NCI-H2029 treated with DMSO at 0.1 percent for 48 hours (cell line): ENCODE results near the gene RPS17.

ENCODE experiments used
- DNase-seq: peaks from one replicate; lab custom pipeline; 2025; lab: John Stamatoyannopoulos, UW

The RPS17 gene

DNA sequence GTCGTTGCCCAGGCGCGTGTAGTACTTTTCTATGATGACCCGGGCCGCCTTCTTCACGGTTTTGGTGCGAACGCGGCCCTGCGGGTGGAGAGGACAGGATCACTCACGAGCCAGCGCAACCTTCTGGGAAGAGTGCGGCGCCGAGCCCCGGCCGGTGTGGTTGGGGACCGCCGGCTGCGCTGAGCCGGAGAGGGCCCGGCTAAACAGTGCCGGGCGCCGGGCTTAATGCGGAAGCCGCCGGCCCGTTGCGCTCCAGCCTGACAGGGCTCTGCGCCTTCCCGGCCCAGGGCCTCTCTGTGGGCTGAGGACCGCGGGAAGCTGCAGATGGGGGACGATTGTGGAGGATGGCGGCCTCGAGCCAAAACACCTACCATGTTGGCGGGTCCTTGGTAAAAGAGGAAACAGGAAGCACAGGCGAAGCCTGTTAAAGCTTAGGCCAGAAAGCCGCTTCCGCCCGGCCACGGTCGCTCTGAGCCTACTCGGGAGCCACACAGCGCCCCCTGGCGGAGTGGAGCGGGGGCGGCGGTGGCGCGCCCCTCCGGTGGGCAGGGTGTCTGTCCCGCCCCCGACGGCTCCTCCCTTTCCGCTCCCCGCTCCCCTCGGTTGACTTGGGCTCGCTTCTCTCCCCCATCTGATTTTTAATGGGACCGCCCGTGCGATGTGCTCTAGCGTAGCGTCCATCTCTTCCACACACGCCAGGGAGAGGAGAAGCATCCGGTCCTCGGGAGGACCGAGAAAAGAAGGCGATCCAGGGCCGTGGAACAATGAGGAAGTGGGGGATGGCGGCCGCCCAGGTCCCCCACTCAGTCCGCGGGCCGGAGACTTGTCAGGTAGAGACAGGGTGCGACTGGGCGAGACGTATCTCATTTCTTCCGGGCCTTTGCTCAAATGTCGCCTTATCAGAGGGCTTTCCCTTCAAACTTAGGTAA is at the start of gene RPS17:
Gene RPS17 (minus strand): TSS at position 403 of the 929 bp plus-strand sequence. CDS start 29 bp downstream, at position 374.
- no peak for DNase-seq

DNA sequence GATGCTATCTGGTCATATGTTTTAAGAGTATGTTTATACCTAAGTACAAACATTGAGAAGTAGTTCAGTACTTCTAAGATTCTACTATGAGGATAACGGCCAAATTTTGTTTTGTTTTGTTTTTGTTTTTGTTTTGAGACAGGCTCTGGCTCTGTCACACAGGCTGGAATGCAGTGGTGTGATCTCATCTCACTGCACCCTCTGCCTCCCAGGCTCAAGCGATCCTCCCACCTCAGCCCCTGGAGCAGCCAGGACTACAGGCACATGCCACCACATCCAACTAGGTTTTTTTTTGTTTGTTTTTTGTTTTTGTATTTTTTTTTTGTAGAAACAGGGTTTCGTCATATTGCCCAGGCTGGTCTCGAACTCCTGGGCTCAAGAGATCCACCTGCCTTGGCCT is 47.5 kb upstream of the RPS17 start:
- no peak for DNase-seq

- DNase-seq: no peak
Measured at GRCh38 chr15:82585072-82585471, 44.8 kb upstream of the RPS17 start.

GRCh38 chr15:82580713-82581112 is 40.5 kb upstream of the RPS17 start:
- no peak for DNase-seq

GRCh38 chr15:82575335-82575734 is 35.1 kb upstream of the RPS17 start:
- no peak for DNase-seq

DNA sequence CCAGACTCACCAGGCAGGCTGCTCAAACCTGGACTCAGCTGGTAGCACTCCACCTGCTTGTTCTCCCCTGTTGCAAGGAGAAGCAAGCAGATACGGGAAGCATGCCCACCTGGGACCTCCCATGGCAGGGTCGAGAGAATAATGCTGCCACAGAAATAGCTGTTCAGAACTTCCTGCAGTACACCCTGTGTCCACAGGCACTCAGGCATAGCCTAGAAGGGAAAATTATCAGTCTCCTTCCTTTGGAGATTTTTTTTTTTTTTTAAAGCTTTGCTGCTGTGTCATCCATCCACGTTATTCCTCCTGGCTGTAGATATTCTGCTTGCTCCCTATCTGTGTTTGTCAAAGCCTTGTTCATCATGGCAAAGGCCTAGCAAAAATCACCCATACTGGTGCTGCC is 32.7 kb upstream of the RPS17 start:
- no peak for DNase-seq

- DNase-seq: no peak
Measured at GRCh38 chr15:82572311-82572710, 32.1 kb upstream of the RPS17 start.

- DNase-seq: peak; percentile 1
Measured at GRCh38 chr15:82571722-82572222, 31.5 kb upstream of the RPS17 start.

- DNase-seq: no peak
Measured at GRCh38 chr15:82570721-82571508, 30.7 kb upstream of the RPS17 start.

GRCh38 chr15:82569834-82570233 is 29.6 kb upstream of the RPS17 start:
- DNase-seq: no peak

DNA sequence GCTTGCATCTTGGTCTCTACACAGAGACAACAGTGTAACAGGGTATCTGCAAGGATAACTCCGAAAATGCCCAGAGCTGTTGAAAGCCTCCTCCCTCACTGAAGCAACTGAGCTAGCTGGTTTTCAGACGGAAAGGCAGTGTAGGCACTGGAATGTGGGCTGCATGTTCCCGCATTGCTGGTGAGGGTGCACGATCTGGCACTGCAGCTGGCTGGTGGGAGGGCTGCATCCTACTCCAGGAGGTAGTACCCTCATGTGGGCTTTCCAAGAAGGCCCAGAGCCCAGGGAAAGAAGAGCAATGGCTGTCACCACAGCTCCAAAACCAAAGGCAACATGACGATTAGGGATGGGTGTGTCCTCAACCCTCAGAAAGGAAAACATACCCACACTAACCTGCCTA is 28.7 kb upstream of the RPS17 start:
- DNase-seq: no peak

- DNase-seq: no peak
Measured at GRCh38 chr15:82567661-82568060, 27.4 kb upstream of the RPS17 start.

GRCh38 chr15:82566690-82567089 is 26.4 kb upstream of the RPS17 start:
- no peak for DNase-seq

DNA sequence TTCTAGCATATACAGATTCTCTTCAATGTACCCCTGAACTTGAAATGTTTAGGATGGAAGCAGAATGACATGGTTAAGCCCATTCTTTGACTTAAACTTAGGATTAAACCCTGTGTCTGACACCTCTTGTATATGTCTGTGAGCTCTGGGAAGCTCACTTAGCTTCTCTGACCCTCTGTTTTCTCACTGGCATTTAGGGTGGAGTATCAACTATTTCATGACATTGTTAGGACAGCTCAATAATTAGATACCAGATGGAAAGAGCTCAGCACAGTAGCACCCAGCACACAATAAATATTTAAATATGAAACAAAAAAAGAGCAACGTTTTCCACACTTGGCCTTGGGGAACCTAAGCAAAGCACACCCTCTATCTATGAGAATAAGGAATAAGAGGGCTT is 18.2 kb upstream of the RPS17 start:
- DNase-seq: no peak

- DNase-seq: no peak
Measured at GRCh38 chr15:82556315-82557035, 16.2 kb upstream of the RPS17 start.

GRCh38 chr15:82554849-82555248 is 14.6 kb upstream of the RPS17 start:
- no peak for DNase-seq

- no peak for DNase-seq
Measured at GRCh38 chr15:82554351-82554750, 14.1 kb upstream of the RPS17 start.

- no peak for DNase-seq
Measured at GRCh38 chr15:82553846-82554245, 13.6 kb upstream of the RPS17 start.

DNA sequence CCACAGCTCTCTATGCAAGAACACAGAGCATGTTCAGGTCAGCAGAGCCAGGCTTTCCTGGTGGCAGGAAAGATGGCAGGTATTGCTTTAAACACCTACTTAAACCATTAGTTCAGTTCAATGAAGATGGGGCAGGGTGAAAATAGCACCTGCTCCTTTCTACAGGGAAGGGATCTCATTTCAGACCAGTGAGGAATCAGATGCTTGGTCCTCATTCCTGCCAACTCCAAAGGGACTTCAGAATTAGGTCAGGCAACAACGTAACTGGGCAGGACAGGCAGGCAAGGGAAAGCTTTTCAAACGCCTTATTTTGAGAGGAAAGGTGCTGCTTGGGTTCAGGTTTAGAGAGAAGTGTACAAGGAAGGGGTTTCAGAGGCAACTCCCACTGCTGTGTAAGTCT is 12.6 kb upstream of the RPS17 start:
- DNase-seq: no peak

- DNase-seq: no peak
Measured at GRCh38 chr15:82551646-82552247, 11.5 kb upstream of the RPS17 start.

DNA sequence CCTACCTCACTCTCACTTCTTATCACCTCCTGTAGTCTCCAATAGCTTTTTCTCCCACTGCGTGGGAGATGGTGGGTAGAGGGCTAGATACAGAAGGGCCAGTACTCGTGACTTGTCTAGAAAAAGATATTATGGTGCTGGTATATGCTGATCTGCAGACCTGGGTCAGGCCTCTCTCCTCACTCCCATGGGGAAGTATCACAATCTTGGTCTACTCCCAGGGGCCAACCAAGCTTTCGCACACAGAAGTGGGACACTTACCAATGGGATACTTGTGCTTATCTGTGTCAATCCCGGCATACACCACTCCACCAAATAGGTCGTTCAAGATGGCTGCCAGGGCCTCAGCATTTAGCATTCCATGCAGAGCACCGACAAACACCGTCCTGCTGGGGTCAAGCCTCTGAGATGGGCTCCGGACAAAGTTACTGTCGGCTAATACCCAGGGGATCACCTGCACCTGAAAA is 9.0 kb upstream of the RPS17 start:
- DNase-seq: no peak

DNA sequence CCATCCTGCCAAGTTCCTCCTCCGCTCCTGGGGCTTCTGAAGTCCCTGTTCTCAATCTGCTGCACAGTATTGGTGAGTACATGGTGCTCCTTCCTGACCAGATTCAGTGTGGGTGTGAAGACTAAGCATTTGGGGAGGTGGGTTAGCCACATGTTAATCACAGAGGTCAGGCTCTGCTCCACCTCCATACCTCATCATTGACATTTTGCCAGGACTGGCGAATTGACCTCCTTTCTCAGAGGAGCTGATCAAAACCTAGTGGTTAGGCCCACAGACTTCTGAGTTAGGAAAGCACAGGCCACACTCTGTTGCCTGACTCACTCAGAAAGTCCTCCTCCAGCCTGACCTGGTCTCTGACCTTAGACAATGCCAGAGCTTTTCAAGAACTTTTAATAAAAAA is 8.4 kb upstream of the RPS17 start:
- DNase-seq: no peak
